H1 (cell line): ENCODE measurements around the gene POLR1D. TPM values are rescaled to one million over a fixed set of nuclear protein-coding genes. Genes with fewer than 3 reads are reported as not detected.

ENCODE experiments used
- CTCF ChIA-PET: fragments of 300-600 bp; sonication (Branson Sonifier 250); formaldehyde crosslinking; loops from one replicate; lab custom pipeline; 2021; ENCODE audit not compliant: partially characterized antibody; lab: Charles Lee
- POLR2A ChIA-PET: fragments of 300-600 bp; sonication (Branson Sonifier 250); formaldehyde crosslinking; loops from one replicate; lab custom pipeline; 2021; ENCODE audit warnings: inconsistent platforms; ENCODE audit not compliant: partially characterized antibody; lab: Charles Lee
- DNase-seq, 2 experiments: peaks; one replicate each; pipeline versions ENCODE4 v3.0.0 to v3.0.0-alpha.2; 2010 to 2022; ENCODE audit warnings: low spot score in 2 of 2, low read depth in 1 of 2, mixed read lengths in 1 of 2
- FAIRE-seq: peaks from 2 replicates; lab custom pipeline; 2011; peaks lifted over from hg19 to GRCh38; lab: Jason Lieb, UNC
- H2AFZ ChIP-seq: 2 replicates; pipeline ENCODE4 v1.8.1; 2012; ENCODE audit warnings: low read length, inconsistent platforms
- H2AK5ac ChIP-seq: 2 replicates; pipeline ENCODE4 v1.6.1; 2013; ENCODE audit warnings: low read depth, low read length
- H2BK120ac ChIP-seq: replicated peaks from 2 replicates; pipeline ENCODE3; 2013; ENCODE audit warnings: low read depth, low read length, inconsistent platforms
- H2BK12ac ChIP-seq: 2 replicates; pipeline ENCODE4 v1.6.1; 2013; ENCODE audit warnings: low read depth, low read length
- H2BK15ac ChIP-seq: 2 replicates; pipeline ENCODE4 v1.6.1; 2013; ENCODE audit warnings: low read length
- H2BK20ac ChIP-seq: 2 replicates; pipeline ENCODE4 v1.6.1; 2013; ENCODE audit warnings: low read length
- H2BK5ac ChIP-seq: 2 replicates; pipeline ENCODE4 v1.6.1; 2013; ENCODE audit warnings: low read depth, low read length
- H3K14ac ChIP-seq: 2 replicates; pipeline ENCODE4 v1.6.1; 2013; ENCODE audit warnings: inconsistent platforms; ENCODE audit not compliant: insufficient read length
- H3K18ac ChIP-seq: 2 replicates; pipeline ENCODE4 v1.6.1; 2013; ENCODE audit warnings: low read length; ENCODE audit errors: extremely low read depth
- H3K23ac ChIP-seq: 2 replicates; pipeline ENCODE4 v1.6.1; 2013; ENCODE audit warnings: inconsistent platforms; ENCODE audit not compliant: insufficient read length
- H3K23me2 ChIP-seq: 2 replicates; pipeline ENCODE4 v1.6.1; 2013; ENCODE audit warnings: low read depth, low read length
- H3K27ac ChIP-seq: 2 replicates; pipeline ENCODE4 v1.6.1; 2011; ENCODE audit warnings: low read depth, low read length, inconsistent platforms
- H3K27me3 ChIP-seq, 4 experiments: replicated peaks in 1 of 4; 1 replicate in 1 of 4; 2 replicates in 3 of 4; pipeline versions ENCODE4 v1.6.1 to v1.8.1; 2011 to 2013; ENCODE audit warnings: low read length in 3 of 4, mild to moderate bottlenecking in 3 of 4, inconsistent platforms in 2 of 4, mixed read lengths in 2 of 4, moderate library complexity in 1 of 4; ENCODE audit not compliant: control insufficient read depth in 3 of 4, insufficient read depth in 3 of 4; ENCODE audit errors: extremely low read depth in 1 of 4
- H3K36me3 ChIP-seq, 4 experiments: 2 replicates each; pipeline versions ENCODE4 v1.6.1 to v1.8.1; 2011 to 2013; ENCODE audit warnings: mild to moderate bottlenecking in 4 of 4, low read length in 3 of 4, moderate library complexity in 2 of 4, control low read depth in 1 of 4, inconsistent platforms in 1 of 4; ENCODE audit not compliant: insufficient read depth in 4 of 4, control insufficient read depth in 2 of 4
- H3K4ac ChIP-seq: replicated peaks from 2 replicates; pipeline ENCODE3; 2013; ENCODE audit warnings: low read length, low read depth, mixed read lengths, inconsistent platforms; ENCODE audit not compliant: insufficient read length
- H3K4me1 ChIP-seq, 4 experiments: replicated peaks in 1 of 4; 1 replicate in 1 of 4; 2 replicates in 3 of 4; pipeline versions ENCODE4 v1.6.1 to v1.8.1; 2011 to 2013; ENCODE audit warnings: low read length in 3 of 4, inconsistent platforms in 2 of 4, mixed read lengths in 1 of 4; ENCODE audit not compliant: insufficient read depth in 4 of 4, control insufficient read depth in 3 of 4
- H3K4me2 ChIP-seq, 2 experiments: 2 replicates each; pipeline versions ENCODE4 v1.6.1 to v1.8.1; 2011 to 2013; ENCODE audit warnings: low read depth in 2 of 2, low read length in 2 of 2, control low read depth in 1 of 2, inconsistent platforms in 1 of 2, mild to moderate bottlenecking in 1 of 2; ENCODE audit not compliant: insufficient read depth in 1 of 2
- H3K4me3 ChIP-seq, 4 experiments: fragments of 200-600, 300-600 bp in 1 of 4; sonication (generic), shearing (Covaris generic), sonication (Bioruptor Twin) in 1 of 4; 2 replicates each; pipeline versions ENCODE4 v1.5.1 to v1.8.1; 2011 to 2016; ENCODE audit warnings: low read length in 4 of 4, low read depth in 3 of 4, control low read depth in 2 of 4, inconsistent platforms in 2 of 4, mild to moderate bottlenecking in 2 of 4, mixed read lengths in 1 of 4, moderate library complexity in 1 of 4; ENCODE audit not compliant: insufficient read depth in 2 of 4; ENCODE audit errors: extremely low read depth in 1 of 4
- H3K56ac ChIP-seq: replicated peaks from 2 replicates; pipeline ENCODE3; 2013; ENCODE audit warnings: low read depth, mild to moderate bottlenecking, mixed read lengths, low read length, inconsistent platforms; ENCODE audit not compliant: insufficient read length
- H3K79me1 ChIP-seq: 2 replicates; pipeline ENCODE4 v1.6.1; 2013; ENCODE audit warnings: low read depth, low read length, control low read depth
- H3K79me2 ChIP-seq, 2 experiments: 2 replicates each; pipeline versions ENCODE4 v1.6.1 to v1.8.1; 2012 to 2013; ENCODE audit warnings: low read length in 2 of 2, mild to moderate bottlenecking in 2 of 2, inconsistent platforms in 1 of 2; ENCODE audit not compliant: insufficient read depth in 2 of 2, control insufficient read depth in 1 of 2
- H3K9ac ChIP-seq, 4 experiments: replicated peaks in 1 of 4; 1 replicate in 1 of 4; 2 replicates in 3 of 4; pipeline versions ENCODE4 v1.6.1 to v1.8.1; 2011 to 2013; ENCODE audit warnings: low read depth in 3 of 4, low read length in 3 of 4, control low read depth in 2 of 4, mild to moderate bottlenecking in 2 of 4, moderate library complexity in 2 of 4, inconsistent platforms in 1 of 4; ENCODE audit errors: extremely low read depth in 1 of 4
- H3K9me3 ChIP-seq, 2 experiments: 2 replicates each; pipeline versions ENCODE4 v1.6.1 to v1.8.1; 2012 to 2013; ENCODE audit warnings: mild to moderate bottlenecking in 2 of 2, moderate library complexity in 2 of 2, control low read depth in 1 of 2, inconsistent platforms in 1 of 2, low read depth in 1 of 2, low read length in 1 of 2, mixed read lengths in 1 of 2; ENCODE audit not compliant: insufficient read depth in 2 of 2
- H4K20me1 ChIP-seq, 2 experiments: replicated peaks in 1 of 2; 2 replicates each; pipeline versions ENCODE3 to v1.8.1; 2011 to 2013; ENCODE audit warnings: inconsistent platforms in 2 of 2, low read length in 2 of 2, mild to moderate bottlenecking in 1 of 2; ENCODE audit not compliant: insufficient read depth in 2 of 2, control insufficient read depth in 1 of 2
- H4K5ac ChIP-seq: 2 replicates; pipeline ENCODE4 v1.6.1; 2013; ENCODE audit warnings: low read length, low read depth, mixed read lengths, inconsistent platforms; ENCODE audit not compliant: insufficient read length
- H4K8ac ChIP-seq: 2 replicates; pipeline ENCODE4 v1.8.0; 2013; ENCODE audit warnings: mild to moderate bottlenecking, moderate library complexity, low read length, inconsistent platforms; ENCODE audit not compliant: insufficient read depth; ENCODE audit errors: extremely low read depth
- H4K91ac ChIP-seq: replicated peaks from 2 replicates; pipeline ENCODE3; 2013; ENCODE audit warnings: low read length, mixed read lengths, inconsistent platforms; ENCODE audit not compliant: insufficient read length
- FOSL1 ChIP-seq: IDR thresholded peaks from 2 replicates; pipeline ENCODE4 v1.6.1; 2011; ENCODE audit warnings: mild to moderate bottlenecking, low read depth, low read length, moderate library complexity; ENCODE audit not compliant: insufficient read depth
- KDM4A ChIP-seq: IDR thresholded peaks from one replicate; pipeline ENCODE4 v1.7.1; 2012; ENCODE audit warnings: low read depth, mild to moderate bottlenecking, moderate library complexity, low read length, inconsistent platforms; ENCODE audit not compliant: severe bottlenecking
- NRF1 ChIP-seq: IDR thresholded peaks from 2 replicates; pipeline ENCODE4 v1.6.1; 2011; ENCODE audit warnings: mild to moderate bottlenecking, low read depth, low read length, improper control_type of control experiment
- RBBP5 ChIP-seq: IDR thresholded peaks from 2 replicates; pipeline ENCODE4 v1.7.1; 2012; ENCODE audit warnings: low read depth, mild to moderate bottlenecking, inconsistent platforms, low read length, moderate library complexity, borderline replicate concordance
- RXRA ChIP-seq: IDR thresholded peaks from 2 replicates; pipeline ENCODE4 v1.6.1; 2011; ENCODE audit warnings: low read depth, mild to moderate bottlenecking, low read length, moderate library complexity; ENCODE audit not compliant: insufficient read depth
- SAP30 ChIP-seq: fragments of 300-600 bp; sonication (generic); IDR thresholded peaks from 2 replicates; pipeline ENCODE4 v1.7.1; 2012; ENCODE audit warnings: low read length, moderate library complexity, mild to moderate bottlenecking, inconsistent platforms; ENCODE audit not compliant: insufficient read depth, insufficient replicate concordance
- WGBS, 2 experiments: shearing (Covaris generic) in 1 of 2; methylation state at CpG; one replicate each; pipeline versions ENCODE4 v1.1.6 to v1.1.7; 2013 to 2015; ENCODE audit warnings: low lambda C conversion rate in 2 of 2, mixed read lengths in 2 of 2, inconsistent platforms in 1 of 2, low coverage in 1 of 2, missing lambda C conversion rate in 1 of 2; ENCODE audit not compliant: insufficient replicate concordance in 2 of 2, insufficient coverage in 1 of 2, insufficient read length in 1 of 2; ENCODE audit errors: extremely low coverage in 1 of 2, missing lambda C conversion rate in 1 of 2; 5-methylcytosine and 5-hydroxymethylcytosine counted together
- polyA plus RNA-seq, 7 experiments: library from polyadenylated mRNA; depleted of rRNA in 3 of 7; stranded (reverse) in 5 of 7; unstranded in 2 of 7; fragments of >200 nt in 5 of 7; fragments of 200-250 nt in 2 of 7; gene quantifications; 1 replicate in 5 of 7; 2 replicates in 1 of 7; 4 replicates in 1 of 7; pipeline versions ENCODE4 v1.2.1 to v1.2.3, GENCODE V29; 2011 to 2013; ENCODE audit warnings: missing spikeins in 2 of 7, mixed read lengths in 2 of 7
- total RNA-seq: library from RNA; stranded (reverse); fragmentation: NEBNext Ultra II Directional; extraction: Animal tissue kit (Norgen Biotek cat#: 25700); gene quantifications from 2 replicates; pipeline ENCODE4 v1.2.1, GENCODE V29; 2021

Gene POLR1D
- total and polyA plus RNA-seq, 2 of the 8 experiments (the other 6 are each of a cell fraction or from before 2014, with no cell fraction given) = 226 to 232 TPM

DNA sequence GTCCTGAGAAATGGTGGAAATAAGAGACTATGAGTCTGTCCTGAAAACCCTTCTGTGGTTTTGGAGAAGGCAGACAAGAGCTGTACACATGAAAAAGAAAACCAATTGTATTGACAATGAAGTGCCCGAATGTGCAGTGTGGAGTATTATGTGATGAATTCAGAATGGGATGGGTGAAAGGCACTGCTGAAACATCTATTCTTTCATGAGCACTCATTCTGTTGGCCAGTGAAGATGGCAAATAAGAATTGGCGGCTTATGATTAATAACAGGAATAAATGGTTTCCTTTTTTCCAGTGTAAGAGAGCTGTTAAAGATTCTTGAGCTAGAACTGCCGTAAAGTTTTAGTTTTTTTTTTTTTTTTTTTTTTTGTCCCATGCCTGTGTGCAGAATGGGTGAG, 5.7 kb downstream of the POLR1D start:
- no peak overlapping the region for H3K4me2 ChIP-seq
- no peak overlapping the region for H3K18ac ChIP-seq
- peaks cover 13% of the 10 kb centered on the region for H3K79me1 ChIP-seq
- no peaks in the 10 kb centered on the region for H3K9me3 ChIP-seq
- no peak overlapping the region for H2AK5ac ChIP-seq
- no peak for TF ChIP-seq RXRA
- no peak for TF ChIP-seq NRF1
- TF ChIP-seq SAP30 = no peak
- no peak for TF ChIP-seq FOSL1
- TF ChIP-seq RBBP5 = no peak
- no peak for TF ChIP-seq KDM4A
- DNase-seq (no peak), FAIRE-seq (no peak)
- H2AFZ ChIP-seq = no peak overlapping the region
- H3K23me2 ChIP-seq = no peaks in the 10 kb centered on the region; the same call in 1 of the 2 replicates
- no peak overlapping the region for H2BK5ac ChIP-seq
- no peak overlapping the region for H3K27ac ChIP-seq
- no peak overlapping the region for H3K14ac ChIP-seq
- ChIA-PET POLR2A (interaction anchor here (0.6 kb wide), 1 partner anchor 203 kb away, joined by 3 read pairs; no protein-coding TSS in a partner anchor), CTCF (interaction anchor here (0.6 kb wide), 2 partner anchors 260 to 430 kb away, joined by 3 read pairs; no protein-coding TSS in a partner anchor)
- no peak overlapping the region for H2BK15ac ChIP-seq
- no peak overlapping the region for H3K23ac ChIP-seq
- H3K9ac ChIP-seq = no peak overlapping the region
- H3K56ac ChIP-seq = no peak overlapping the region
- H4K8ac ChIP-seq = no peak overlapping the region
- H3K4me3 ChIP-seq = no peak overlapping the region
- H3K4me1 ChIP-seq = peaks cover 3 to 8% (median 7%) of the 10 kb centered on the region in 4 experiments; a peak in 6 of 7 replicates
- no peak overlapping the region for H2BK120ac ChIP-seq
- WGBS, 2 experiments = 86% methylated on average over 2 of the region's 3 CpGs; no CpG with 5 or more reads in 1 of the 2 experiments
- H3K36me3 ChIP-seq = peaks cover 8 to 32% (median 14%) of the 10 kb centered on the region in 4 experiments
- H4K5ac ChIP-seq = no peak overlapping the region
- H4K91ac ChIP-seq = no peak overlapping the region
- H4K20me1 ChIP-seq = peaks cover 10 to 19% of the 10 kb centered on the region in 2 experiments
- H3K27me3 ChIP-seq = no peaks in the 10 kb centered on the region
- H3K4ac ChIP-seq = no peak overlapping the region
- H2BK20ac ChIP-seq = no peak overlapping the region
- H2BK12ac ChIP-seq = no peak overlapping the region
- peaks cover 11 to 87% of the 10 kb centered on the region in 2 experiments; a peak in 3 of 4 replicates for H3K79me2 ChIP-seq
